HuH-7.5 (cell line): ENCODE results near the gene NREP.

ENCODE experiments used
- DNase-seq: peaks from one replicate; pipeline ENCODE4 v3.0.0; 2011; ENCODE audit warnings: low spot score

NREP gene

DNA sequence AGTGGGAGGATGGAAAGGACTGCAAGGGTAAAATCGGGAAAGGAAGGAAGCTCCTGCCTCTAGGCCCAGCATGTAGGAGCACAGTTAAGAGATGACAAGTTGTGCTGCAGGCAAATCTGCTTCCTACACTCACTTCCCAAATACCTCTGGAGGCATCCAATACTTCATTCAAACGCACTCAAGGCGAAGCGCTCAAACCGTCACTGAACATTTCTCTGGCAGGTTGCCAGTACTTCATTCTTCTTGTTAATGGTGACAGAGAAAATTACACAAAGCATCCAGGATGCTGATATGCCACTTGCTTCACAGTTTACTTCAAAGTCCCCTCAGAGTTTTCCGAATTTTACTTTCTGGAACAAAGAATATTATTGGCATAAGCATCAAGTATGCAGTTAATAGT, 59.8 kb downstream of the NREP start:
- DNase-seq = no peak

DNA sequence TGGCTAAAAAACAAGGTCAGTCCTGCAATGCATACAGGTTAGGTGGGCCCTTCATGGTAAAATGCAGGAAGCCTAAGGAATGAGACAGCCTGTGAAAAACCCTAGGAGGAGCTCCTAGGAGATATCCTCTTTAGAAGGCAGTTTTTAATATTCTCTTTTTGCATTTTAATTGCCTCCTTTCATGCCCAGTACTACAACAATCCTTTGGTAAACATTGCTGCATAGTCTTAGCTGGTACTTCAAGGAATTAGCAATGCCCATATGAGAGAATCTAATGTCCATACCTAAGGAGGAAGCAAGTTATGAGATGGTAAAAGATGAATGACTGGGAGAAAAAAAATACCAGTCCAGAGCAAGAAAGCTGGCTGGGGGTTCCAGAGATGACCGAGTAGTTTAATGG, 61.0 kb downstream of the NREP start:
- DNase-seq = no peak

DNA sequence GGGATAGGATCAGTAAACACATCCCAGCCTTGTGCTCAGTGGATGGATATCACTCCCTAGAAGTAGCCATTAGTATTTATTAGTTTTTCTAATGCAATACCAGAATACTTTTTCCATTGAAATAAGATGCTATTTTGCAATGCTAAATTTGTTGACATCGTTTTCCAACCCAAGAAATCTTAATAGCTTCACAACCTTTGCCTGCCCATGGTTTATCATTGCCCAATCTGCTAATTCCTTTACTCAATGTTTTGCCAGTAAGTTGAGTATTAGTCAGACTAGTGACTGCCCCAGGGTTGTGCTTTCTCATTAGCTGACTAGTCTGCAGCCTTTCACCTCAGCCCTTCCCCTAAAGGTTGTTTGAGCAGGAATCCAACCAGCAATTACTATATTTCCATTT, 62.9 kb downstream of the NREP start:
- no peak for DNase-seq

DNA sequence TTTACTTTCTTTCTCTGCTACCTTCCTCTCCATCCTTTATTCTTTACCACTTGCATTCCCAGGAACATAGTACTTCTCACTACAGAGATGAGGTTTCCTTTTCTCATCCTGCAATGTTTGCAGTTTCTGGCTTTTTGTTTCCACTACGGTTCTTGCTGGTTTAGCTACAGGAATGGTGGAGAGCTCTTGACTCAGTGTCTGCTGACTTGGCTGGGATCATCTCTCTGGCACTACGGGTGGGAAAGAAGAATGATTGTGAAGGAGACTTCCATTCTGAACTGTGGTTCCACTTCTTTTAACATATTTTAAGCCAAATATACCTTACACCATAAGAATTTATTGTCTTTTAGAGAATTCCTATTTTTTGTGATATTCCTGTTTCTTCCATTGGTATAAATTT, 65.1 kb downstream of the NREP start:
- DNase-seq = no peak

DNA sequence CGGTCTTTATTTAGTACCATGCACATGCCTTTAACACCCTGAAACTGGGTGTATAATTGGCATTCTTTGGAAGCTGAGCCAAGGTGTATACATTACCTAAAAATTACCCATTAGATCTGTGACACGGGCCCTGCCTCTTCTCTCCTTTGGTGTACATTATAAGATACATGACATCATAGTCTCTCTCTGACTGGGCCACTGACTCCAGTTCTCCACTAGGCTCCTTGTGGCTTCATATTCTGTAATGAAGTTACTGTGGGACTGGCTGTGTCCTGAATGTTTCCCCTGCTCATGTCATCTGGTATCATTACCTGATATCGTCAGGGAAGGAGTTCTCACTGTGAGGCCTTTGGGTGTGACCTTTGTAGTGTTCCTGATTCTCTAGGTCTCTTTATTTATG, 65.5 kb downstream of the NREP start:
- DNase-seq = no peak

DNA sequence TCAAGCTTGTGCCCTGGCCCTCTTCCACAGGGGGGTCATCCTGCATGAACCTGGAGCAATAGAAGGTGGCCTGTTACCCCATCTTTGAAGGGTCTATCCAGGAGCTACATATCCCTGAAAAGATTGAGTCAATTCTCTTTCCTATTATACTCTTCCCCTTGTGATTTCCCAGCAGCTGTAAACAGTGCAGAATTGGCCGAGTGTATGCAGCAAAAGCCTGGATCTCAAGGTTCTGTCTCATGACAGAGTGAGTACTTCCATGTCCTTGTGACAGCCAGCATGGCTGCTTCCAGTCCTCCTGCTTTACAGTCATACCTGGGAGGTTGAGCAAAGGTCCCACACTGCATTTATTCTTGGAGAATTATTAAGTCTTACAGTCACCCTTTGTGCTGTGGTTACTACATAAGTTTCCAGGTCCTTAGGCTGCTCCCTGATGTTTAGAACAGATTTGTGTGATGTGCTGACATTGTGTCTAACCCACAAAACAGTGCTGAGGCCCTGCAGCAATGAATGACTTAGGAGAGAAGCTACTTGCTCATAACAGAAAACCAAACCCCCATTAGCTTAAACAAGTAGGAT, 67.5 kb downstream of the NREP start:
- no peak for DNase-seq

DNA sequence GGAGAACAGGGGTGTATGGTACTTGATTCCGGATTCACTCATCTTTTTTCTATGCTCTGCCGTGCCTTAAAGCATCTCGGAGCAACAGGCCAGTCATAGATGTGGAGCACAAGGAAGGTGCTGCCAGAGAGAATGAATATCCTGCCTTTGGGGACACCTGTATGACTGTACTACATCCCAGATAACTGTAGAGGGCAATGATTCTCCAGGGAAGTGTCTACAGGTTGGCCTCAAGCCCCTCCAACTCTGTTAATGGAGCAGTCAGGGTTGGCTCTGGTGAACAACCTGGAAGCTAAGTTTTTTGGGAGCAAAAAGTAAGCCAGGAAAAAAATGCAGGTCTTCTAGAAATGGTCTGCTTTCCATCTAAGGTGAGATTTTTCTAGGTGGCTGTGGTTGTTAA, 71.0 kb downstream of the NREP start:
- DNase-seq = no peak

DNA sequence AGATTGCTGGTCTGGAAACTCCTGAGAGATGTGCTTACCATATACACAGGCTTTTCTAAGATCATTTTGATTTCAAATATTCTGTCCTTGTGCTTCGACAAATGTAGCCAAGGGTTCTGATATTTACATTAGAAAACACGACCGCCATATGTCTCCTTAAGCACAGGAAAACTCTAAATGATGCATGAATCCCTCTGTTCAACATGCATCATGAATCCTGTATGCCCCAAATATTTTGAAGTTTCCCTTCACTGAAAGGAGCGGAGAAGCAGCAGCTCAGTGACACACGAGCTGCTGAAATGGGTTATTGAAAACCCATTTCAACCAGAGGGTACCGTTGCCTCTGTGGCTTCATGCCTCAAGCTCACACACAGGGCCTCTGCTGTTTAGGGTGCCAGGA, 74.4 kb downstream of the NREP start:
- DNase-seq = no peak

DNA sequence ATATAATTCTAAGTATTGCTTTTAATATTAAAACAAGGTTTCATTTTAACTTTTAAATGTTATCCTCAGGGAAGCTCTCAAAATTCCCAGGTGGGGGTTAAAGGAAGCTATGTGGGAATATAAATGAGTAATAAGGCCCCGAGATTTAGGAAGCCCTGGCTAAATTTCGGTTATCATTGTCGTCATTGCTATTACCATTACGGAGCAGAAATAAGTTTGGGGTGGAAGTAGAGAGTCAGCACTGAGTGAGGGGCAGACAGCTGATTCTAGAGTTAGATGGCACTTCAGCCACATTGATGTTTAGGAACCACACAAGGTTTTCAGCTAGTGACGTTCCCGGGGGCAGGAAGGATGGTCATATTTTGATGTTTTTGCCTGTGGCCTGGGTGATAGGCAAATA, 74.9 kb downstream of the NREP start:
- no peak for DNase-seq

DNA sequence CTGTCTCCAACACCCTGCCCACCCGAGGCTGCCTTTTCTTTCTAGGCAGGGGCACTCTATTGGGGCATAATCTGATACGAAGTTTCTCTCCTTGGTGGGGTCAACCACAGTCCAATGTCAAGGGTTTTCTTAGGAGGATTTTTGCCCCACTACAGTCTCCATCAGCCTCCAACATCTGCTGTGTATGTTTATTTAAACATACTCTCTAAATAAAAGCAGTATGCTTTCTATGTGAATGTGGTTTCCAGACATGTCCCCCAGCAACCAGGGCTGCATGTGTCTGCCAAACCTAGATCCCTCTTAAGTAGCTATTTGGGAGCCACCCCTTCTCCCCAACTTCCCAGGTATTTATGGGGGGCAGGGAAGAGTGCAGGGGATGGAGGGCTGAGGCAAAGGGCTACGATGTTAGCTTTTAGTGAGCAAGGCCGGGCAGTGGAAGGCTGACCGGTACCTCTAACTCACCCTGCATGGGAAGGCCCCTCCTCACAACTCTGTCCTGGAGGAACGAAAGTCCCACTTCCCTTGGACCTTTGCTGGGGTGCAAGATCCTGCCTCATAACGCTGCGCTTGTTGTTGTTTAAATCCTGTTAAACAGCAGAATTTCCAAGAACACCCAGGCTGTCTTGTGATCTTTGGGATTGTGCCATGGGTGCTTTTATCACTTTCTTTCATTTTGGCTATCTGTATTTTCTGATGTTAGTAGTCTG, 75.4 kb downstream of the NREP start:
- DNase-seq = no peak

DNA sequence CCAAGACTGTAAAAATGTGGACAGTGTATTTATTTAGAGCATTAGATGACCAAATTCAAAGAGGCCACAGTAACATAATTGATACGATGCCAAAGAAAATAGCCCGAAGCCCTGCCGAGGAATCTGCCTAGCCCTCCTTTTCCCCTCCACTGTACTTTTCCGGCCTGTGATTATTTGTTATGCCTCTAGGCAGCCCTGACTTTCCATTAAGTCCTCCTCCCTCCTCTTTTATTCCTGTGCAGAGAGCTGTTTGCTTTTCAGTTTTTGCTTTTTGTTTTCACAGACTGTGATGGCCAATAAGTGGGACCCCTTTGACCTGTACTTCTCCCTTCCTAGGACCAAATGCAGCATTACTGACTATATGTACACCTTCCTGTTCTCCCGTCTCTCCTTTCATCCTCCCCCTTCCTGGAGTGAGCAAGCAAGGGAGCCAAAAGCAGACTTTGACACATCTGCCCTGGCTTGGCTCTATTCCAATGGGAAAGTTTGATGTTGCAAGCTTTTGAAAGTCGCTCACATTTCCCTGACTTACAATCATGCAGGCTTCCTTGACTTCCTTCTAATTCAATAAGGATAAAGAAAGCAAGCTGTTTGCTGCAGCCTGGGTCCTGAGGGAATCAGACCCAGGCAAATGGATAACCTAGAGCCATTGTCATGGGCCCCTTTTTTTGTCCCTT, 76.1 kb downstream of the NREP start:
- no peak for DNase-seq

DNA sequence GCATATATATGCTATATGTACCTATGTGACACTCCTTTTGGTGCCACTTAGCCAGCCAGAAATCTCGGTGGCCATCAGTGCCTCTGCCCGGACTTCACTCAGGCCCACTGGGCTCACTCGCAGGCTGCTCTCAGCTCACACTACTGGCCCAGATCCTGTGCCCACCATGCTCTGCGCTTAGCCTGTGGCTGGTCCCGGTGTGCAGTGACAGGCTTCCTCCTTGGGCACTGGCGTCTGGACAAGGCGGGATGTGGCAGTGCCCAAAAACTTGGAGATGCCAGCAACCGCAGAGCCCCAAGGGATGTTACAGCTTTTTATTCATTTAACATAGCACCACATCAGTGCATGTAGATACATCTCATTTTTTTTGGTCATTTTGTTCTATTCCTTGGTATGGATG, 77.4 kb downstream of the NREP start:
- DNase-seq = no peak
